ENCODE results near the gene FAM217B. TPM values are rescaled to one million over a fixed set of nuclear protein-coding genes. Genes with fewer than 3 reads are reported as not detected.

Gene FAM217B, protein sequence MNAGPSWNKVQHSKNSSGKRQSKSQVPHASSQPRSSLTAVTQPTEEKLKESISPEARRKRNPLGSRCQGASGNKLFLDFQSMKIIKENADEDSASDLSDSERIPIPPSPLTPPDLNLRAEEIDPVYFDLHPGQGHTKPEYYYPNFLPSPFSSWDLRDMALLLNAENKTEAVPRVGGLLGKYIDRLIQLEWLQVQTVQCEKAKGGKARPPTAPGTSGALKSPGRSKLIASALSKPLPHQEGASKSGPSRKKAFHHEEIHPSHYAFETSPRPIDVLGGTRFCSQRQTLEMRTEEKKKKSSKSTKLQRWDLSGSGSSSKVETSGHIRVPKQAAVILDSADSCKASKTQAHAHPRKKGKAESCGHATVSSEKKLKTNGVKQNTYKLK
- total RNA-seq = 2.7 TPM

DNA sequence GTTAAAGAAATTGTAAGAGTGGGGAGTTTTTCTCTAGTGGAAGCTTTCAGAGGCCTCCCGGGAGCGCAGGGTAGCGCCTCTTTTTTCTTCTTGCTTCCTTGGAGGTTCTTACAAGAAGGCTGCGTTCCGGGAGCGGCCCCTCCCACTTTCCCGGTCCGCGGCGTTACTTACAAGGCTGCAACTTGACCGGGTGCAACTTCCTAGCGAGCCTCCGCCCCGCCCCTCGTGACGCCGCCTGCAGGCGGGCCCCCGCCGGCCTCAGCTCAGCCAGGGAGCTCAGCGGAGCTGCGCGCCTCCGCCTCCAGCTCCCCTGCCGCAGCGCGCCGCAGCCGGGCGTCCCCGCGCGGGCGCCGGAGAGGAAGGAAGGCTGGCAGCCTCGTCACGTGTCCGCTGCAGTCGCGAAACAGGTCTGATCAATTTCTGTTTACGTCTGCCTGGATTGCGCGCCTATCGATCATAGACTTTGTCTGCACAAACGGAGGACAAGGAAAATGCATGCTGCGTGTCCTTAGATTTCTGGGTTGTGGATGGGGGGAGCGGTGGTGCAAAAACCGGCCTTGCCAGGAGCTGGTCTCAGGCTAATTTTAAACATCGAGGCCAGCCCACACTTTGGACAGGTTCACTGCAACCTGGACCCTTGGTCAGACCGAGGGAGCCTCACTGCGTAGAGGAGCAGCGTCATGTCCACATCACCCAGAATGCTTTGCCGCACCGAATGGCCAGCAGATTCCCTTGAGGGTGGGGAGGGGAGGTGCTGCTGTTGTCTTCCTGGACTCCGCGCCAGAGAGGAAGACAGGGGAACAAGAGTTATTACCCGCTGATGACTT, at the start of gene FAM217B, which contains the start of gene PPP1R3D:
FAM217B (plus strand) TSS at position 261 of the 827 bp plus-strand sequence. CDS start 3,555 bp downstream, outside the sequence.
PPP1R3D (minus strand) TSS at position 177 of the 827 bp plus-strand sequence. CDS start 374 bp downstream, outside the sequence.
- peak; percentile 72 to 91 (median 89) for DNase-seq (ENCODE audit: low read depth in 2 of 3, low spot score in 2 of 3)

DNA sequence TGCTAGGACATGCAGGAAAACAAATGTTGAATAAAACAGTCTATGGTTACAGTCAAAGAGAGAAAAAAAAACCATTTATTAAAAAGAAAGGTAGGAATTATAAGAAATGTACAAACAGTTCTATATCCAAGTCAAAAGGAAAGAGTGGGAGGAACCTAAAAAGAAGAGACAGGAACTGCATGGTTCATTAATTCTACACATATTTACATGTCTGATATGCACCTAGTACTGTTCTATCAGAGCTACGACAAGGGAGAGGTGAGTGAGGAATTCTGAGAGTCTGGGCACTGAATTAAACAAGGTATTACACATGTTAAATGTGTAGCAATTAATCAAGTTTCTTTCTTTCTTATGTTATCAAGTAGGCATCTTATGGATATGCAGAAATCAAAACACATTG, 48.6 kb upstream of the FAM217B start:
- DNase-seq (ENCODE audit: low read depth in 2 of 3, low spot score in 2 of 3) = no peak

- no peak for DNase-seq (ENCODE audit: low read depth in 2 of 3, low spot score in 2 of 3)
Observed at GRCh38 chr20:59895908-59896307, 44.3 kb upstream of the FAM217B start.

GRCh38 chr20:59902470-59902869, 37.7 kb upstream of the FAM217B start:
- DNase-seq (ENCODE audit: low read depth in 2 of 3, low spot score in 2 of 3) = no peak

DNA sequence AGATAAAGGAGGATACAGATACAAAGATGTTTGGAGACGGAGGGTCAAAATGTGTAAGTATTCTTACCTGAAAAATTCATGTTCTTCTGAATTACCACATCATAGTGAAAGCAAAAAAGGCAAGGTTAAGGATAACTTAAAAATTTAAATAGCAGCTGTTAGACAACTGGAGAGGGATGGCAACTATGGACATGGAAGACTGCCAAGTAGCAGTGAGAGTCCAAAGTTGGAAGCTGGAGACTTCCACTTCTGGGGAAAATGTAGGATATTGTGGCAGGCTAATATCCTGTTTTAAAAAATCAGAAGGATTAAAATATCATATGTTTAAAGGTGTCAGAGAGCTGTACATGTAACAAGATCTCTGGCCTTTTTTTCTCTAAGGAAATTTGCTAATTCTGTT, 36.6 kb upstream of the FAM217B start:
- DNase-seq (ENCODE audit: low read depth in 2 of 3, low spot score in 2 of 3) = no peak

GRCh38 chr20:59908855-59909254, 31.3 kb upstream of the FAM217B start:
- no peak for DNase-seq (ENCODE audit: low read depth in 2 of 3, low spot score in 2 of 3)

DNA sequence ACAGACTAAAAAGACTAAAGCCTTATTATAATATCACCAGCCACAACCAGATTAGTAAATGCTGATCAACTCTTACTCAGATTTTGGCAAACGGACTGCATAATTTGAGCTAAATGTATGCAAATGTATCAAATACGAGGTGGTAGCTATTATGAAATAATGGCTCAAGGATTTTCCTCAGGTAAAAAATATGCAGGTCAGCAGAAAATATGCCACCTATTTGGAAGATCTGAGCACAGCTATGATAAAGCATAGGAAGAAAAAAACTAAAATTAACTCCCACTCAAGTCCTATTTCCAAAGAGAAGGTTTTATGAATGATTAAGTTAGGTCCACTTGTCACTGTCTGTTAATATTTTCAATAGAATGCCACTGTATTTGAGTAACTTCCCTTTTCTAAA, 29.1 kb upstream of the FAM217B start:
- no peak for DNase-seq (ENCODE audit: low read depth in 2 of 3, low spot score in 2 of 3)

- peak in 2 of 3 donors; percentile 15 to 24 for DNase-seq (ENCODE audit: low read depth in 2 of 3, low spot score in 2 of 3)
Observed at GRCh38 chr20:59912609-59913008, 27.6 kb upstream of the FAM217B start.

DNA sequence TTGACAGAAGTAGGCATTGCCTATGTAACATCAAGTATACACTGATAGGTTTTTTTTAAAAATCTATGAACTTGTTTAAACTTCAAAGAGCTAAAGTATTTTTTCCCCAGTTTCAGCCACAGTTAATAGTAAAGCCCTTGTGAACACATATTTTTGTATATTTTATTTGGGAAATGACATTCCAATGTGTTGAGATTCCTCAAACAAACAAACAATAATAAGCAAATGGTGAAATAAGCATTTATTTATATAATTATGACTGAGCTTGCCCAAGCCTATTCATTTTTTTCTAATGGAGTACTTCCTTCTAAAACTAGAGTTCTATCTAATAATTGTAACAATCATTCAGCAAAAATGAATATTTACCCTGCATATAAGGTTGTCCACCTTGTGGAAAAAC, 19.2 kb upstream of the FAM217B start:
- DNase-seq (ENCODE audit: low read depth in 2 of 3, low spot score in 2 of 3) = no peak

DNA sequence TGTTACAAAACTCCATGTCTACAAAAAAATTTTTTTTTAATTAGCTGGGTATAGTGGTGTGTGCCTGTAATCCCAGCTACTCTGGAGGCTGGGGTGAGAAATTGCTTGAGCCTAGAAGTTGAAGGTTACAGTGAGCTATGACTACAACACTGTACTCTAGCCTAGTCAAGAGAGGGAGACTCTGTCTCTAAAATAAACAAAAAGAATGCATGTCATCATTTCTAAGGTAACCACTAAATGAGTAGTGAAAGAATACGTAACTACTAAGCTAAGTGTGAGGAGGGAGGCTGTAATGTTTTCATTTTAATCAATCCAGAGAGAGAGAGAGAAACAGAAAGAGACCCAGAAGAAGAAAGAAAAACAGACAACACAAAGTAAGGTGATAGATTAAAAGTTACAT, 16.7 kb upstream of the FAM217B start:
- no peak for DNase-seq (ENCODE audit: low read depth in 2 of 3, low spot score in 2 of 3)

- DNase-seq (ENCODE audit: low read depth in 2 of 3, low spot score in 2 of 3) = no peak
Observed at GRCh38 chr20:59925359-59925758, 14.8 kb upstream of the FAM217B start.

- DNase-seq (ENCODE audit: low read depth in 2 of 3, low spot score in 2 of 3) = no peak
Observed at GRCh38 chr20:59925899-59926298, 14.3 kb upstream of the FAM217B start.

DNA sequence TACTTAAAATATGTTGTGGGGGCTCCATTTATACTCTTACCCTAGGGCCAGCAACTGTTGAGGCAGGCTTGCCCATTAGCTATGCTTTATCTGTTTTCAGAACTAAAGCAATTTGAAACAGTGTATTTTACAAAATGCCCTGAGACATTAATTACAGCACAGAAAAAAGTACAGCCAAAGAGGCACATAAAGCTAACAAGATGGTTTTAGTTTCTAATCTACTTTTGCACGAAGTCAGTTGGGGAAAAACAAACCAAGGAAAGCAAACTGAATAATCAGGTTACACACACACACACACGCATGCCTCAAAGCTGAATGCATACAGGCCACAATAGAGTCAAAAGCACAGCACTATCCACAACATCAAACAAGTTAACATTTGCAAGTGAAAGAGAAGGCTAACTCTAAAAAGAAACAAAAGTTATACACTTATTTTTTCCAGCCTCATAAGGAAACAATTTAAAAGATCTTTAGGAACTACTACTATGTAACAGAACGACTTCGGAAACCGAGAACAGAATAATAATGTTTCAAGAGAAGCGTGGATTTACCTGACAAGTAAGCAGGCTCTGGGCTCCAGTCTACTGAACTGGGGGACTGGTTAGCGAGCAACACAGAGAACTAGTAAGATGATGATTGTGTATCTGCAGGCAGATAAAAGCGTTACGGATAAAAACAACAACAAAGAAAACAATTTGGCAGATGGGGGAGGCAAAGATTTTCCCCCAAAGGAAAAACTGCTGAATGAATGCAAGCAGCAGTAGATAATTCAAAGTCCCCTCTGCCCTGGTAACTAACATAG, 8.5 kb upstream of the FAM217B start:
- DNase-seq (ENCODE audit: low read depth in 2 of 3, low spot score in 2 of 3) = no peak

DNA sequence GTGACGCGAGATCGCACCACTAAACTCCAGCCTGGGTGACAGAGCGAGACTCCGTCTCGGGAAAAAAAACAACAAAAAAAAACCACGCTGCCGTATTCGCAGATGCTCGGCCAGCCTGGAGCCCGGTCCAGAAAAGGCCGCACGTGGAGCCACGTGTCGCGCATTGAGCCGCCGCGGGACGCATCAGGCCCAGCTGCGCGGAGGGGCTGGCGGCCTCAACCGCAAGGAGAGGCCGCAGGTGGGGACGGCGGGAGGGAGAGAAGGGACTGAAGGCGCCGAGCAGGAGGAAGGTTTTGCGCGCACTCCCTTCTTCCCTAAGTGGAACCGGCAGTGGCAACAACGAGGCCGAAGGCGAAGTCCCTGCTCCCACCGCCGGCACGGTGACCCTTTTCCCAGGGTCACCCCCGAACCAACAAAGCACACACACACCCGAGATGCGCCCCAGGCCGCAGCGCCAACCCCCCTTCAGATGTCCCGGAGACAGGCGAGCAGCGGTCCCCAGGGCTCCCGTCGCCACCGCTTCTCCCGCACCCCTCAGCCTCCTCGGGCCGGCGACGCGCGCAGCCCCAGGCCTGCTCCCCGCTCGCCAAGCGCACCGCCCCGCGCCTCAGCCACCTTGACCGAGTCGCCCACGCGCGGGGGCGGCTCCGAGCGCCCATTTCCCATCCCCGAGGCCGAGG, 7.4 kb upstream of the FAM217B start:
- no peak for DNase-seq (ENCODE audit: low read depth in 2 of 3, low spot score in 2 of 3)

- peak; percentile 37 to 63 (median 59) for DNase-seq (ENCODE audit: low read depth in 2 of 3, low spot score in 2 of 3)
Observed at GRCh38 chr20:59933296-59933848, 6.8 kb upstream of the FAM217B start, which contains the start of gene SYCP2. Gene SYCP2 (minus strand): TSS chr20:59933637. CDS start chr20:59922413, 11,224 bp downstream.

- peak; percentile 65 to 74 (median 73) for DNase-seq (ENCODE audit: low read depth in 2 of 3, low spot score in 2 of 3)
Observed at GRCh38 chr20:59933849-59934585, 6.2 kb upstream of the FAM217B start.

- no peak for DNase-seq (ENCODE audit: low read depth in 2 of 3, low spot score in 2 of 3)
Observed at GRCh38 chr20:59935457-59936185, 4.6 kb upstream of the FAM217B start.

DNA sequence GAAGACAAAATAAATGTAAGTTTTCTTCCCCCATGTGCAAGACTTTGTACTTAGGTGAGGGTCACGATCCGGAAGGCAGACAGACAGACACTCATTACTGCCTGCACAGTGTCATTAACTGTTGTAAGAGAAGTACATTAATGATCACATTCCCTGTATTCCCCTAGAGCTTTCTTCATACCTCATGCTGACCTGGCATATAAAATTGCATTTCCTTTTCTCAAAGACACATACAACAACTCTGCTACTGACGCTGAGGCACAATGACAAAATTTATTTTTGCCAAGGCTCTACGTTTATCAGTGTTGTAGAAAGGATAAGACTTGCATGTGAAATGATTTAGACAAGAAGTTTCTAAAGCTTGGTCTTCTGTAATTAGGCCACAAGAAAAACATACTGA, 3.8 kb upstream of the FAM217B start:
- DNase-seq (ENCODE audit: low read depth in 2 of 3, low spot score in 2 of 3) = no peak

Measured in hematopoietic multipotent progenitor cell (in vitro differentiated cells).